Vagina (tissue), 2 donors: ENCODE measurements around the gene FUZ. TPM values are rescaled to one million over a fixed set of nuclear protein-coding genes. Genes with fewer than 3 reads are reported as not detected.

ENCODE experiments used
- DNase-seq, 2 donors: peaks; one replicate each; pipeline ENCODE4 v3.0.0-alpha.2; 2017; ENCODE audit errors: extremely low spot score in 2 of 2
- H3K27ac ChIP-seq: fragments of 200-600 bp; sonication (generic); one replicate; pipeline ENCODE4 v1.5.1; 2019
- H3K27me3 ChIP-seq: fragments of 200-600 bp; sonication (generic); one replicate; pipeline ENCODE4 v1.5.1; 2019
- H3K36me3 ChIP-seq, 2 donors: fragments of 200-600 bp; sonication (generic); one replicate each; pipeline ENCODE4 v1.5.1; 2017 to 2019
- H3K4me1 ChIP-seq: fragments of 200-600 bp; sonication (generic); one replicate; pipeline ENCODE4 v1.5.1; 2019
- H3K4me3 ChIP-seq, 2 donors: fragments of 200-600 bp; sonication (generic); 1 replicate in 1 of 2; 2 replicates in 1 of 2; pipeline ENCODE4 v1.5.1; 2016 to 2019
- H3K9me3 ChIP-seq: fragments of 200-600 bp; sonication (generic); one replicate; pipeline ENCODE4 v1.5.1; 2019
- POLR2A ChIP-seq, 2 donors: fragments of 450-650 bp; IDR thresholded peaks; one replicate each; pipeline ENCODE4 v1.6.1; 2017; ENCODE audit warnings: antibody characterized with exemption in 2 of 2, mild to moderate bottlenecking in 2 of 2, moderate library complexity in 2 of 2
- POLR2AphosphoS5 ChIP-seq, 2 donors: sonication (generic); formaldehyde crosslinking; IDR thresholded peaks; one replicate each; pipeline ENCODE4 v1.9.0; 2017; ENCODE audit warnings: antibody characterized with exemption in 2 of 2, mild to moderate bottlenecking in 2 of 2, low read depth in 1 of 2; ENCODE audit not compliant: insufficient read depth in 1 of 2
- intact Hi-C: fragments of 100-400 bp; cut with DNase I; formaldehyde crosslinking; loops from one replicate; pipeline ENCODE4 v1.15.1; 2023
- total RNA-seq: library from RNA; depleted of rRNA; stranded (reverse); fragments of >200 nt; gene quantifications from one replicate; pipeline ENCODE4 v1.2.3, GENCODE V29; 2016
- TF ChIP-seq, protein P1 (sequence below), 3 experiments: fragments of 450-650 bp in 2 of 3; fragments of 200-600 bp in 1 of 3; sonication (generic) in 1 of 3; IDR thresholded peaks; one replicate each; pipeline ENCODE4 v1.5.1; 2017 to 2019; ENCODE audit warnings: antibody characterized with exemption in 3 of 3, mild to moderate bottlenecking in 2 of 3, moderate library complexity in 2 of 3

Gene FUZ
- total RNA-seq, 1 donor from 2014 or later, result 11.5 TPM

DNA sequence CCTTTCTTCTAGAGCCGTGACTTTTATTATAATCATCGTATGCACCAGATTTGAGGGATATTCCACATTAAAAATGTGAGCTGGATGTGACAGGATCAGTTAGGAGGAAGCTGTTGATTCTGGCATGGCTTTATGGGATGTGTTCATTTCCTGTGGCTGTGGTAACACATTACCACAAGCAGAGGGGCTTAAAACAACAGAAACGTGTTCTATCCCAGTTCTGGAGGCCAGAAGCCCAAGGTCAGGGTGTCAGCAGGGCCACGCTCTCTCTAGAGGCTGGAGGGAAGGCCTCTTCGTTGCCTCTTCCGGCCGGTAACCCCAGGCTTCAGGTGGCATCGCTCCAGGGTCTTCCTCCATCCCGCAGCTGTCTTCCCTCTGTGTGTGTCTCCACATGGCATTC lies 19.5 kb upstream of the FUZ start:
- H3K4me1 ChIP-seq, result no peaks in the 10 kb centered on the region
- no peaks in the 10 kb centered on the region for H3K27me3 ChIP-seq
- TF ChIP-seq POLR2AphosphoS5 (IDR thresholded peaks at IDR 0.05; ENCODE audit: insufficient read depth in 1 of 2, low read depth in 1 of 2) (no peak), POLR2A (IDR thresholded peaks at IDR 0.05) (no peak)
- TF ChIP-seq, protein P1, sequence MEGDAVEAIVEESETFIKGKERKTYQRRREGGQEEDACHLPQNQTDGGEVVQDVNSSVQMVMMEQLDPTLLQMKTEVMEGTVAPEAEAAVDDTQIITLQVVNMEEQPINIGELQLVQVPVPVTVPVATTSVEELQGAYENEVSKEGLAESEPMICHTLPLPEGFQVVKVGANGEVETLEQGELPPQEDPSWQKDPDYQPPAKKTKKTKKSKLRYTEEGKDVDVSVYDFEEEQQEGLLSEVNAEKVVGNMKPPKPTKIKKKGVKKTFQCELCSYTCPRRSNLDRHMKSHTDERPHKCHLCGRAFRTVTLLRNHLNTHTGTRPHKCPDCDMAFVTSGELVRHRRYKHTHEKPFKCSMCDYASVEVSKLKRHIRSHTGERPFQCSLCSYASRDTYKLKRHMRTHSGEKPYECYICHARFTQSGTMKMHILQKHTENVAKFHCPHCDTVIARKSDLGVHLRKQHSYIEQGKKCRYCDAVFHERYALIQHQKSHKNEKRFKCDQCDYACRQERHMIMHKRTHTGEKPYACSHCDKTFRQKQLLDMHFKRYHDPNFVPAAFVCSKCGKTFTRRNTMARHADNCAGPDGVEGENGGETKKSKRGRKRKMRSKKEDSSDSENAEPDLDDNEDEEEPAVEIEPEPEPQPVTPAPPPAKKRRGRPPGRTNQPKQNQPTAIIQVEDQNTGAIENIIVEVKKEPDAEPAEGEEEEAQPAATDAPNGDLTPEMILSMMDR (IDR thresholded peaks at IDR 0.05), result no peak
- H3K36me3 ChIP-seq, result peaks cover 3 to 76% of the 10 kb centered on the region in 2 donors
- intact Hi-C loops, result no loop called here
- DNase-seq, result no peak
- H3K9me3 ChIP-seq, result no peaks in the 10 kb centered on the region
- H3K27ac ChIP-seq, result no peak overlapping the region
- H3K4me3 ChIP-seq, result no peak overlapping the region

DNA sequence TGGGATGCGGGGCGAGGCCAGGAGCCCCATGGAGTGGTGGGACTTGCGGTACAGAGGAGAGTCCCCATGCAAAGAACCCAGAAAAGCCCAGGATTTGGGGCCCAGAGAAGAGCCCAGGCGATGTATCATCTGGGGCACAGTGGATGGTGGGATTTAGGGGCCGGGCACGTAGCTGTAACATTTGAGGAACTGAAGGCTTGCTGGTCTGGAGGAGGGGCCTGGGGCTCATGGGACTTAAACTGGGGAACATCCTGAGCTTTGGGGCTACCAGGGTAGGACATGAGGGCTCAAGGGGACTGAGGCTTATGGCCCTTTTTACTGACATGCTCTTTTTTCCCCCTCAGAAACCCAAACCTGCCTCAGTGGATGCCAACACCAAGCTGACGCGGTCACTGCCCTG lies 18.5 kb upstream of the FUZ start:
- Histone ChIP-seq H3K4me1 (no peaks in the 10 kb centered on the region), H3K9me3 (no peaks in the 10 kb centered on the region), H3K36me3 (peaks cover 3 to 66% of the 10 kb centered on the region in 2 donors), H3K27me3 (no peaks in the 10 kb centered on the region), H3K27ac (no peak overlapping the region), H3K4me3 (no peak overlapping the region)
- TF ChIP-seq POLR2AphosphoS5 (IDR thresholded peaks at IDR 0.05; ENCODE audit: insufficient read depth in 1 of 2, low read depth in 1 of 2), result no peak
- no peak for TF ChIP-seq POLR2A (IDR thresholded peaks at IDR 0.05)
- TF ChIP-seq, protein P1 (IDR thresholded peaks at IDR 0.05), result no peak
- no peak for DNase-seq
- intact Hi-C loops, result no loop called here

DNA sequence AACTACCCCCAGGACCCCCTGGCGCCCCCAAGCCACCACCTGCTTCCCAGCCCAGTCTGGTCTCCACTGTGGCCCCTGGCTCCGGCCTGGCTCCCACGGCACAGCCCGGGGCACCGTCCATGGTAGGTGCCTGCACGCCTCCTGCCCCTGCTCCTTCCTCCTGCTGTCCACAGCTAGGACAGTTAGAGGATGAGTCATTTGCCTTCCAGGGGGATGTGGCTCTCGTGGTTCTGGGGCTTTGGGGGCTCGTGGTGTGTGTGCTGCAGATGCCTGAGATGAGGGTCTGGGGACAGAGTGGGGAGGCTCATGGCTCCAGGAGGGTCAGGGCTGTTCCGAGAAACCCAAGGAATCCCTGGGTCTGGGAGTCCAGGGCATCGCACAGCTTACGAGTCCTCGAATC lies 17.7 kb upstream of the FUZ start:
- peaks cover 3 to 58% of the 10 kb centered on the region in 2 donors for H3K36me3 ChIP-seq
- intact Hi-C loops, result no loop called here
- no peak overlapping the region for H3K4me3 ChIP-seq
- H3K27me3 ChIP-seq, result no peaks in the 10 kb centered on the region
- TF ChIP-seq POLR2A (IDR thresholded peaks at IDR 0.05) (no peak), POLR2AphosphoS5 (IDR thresholded peaks at IDR 0.05; ENCODE audit: insufficient read depth in 1 of 2, low read depth in 1 of 2) (no peak)
- TF ChIP-seq, protein P1 (IDR thresholded peaks at IDR 0.05), result no peak
- DNase-seq, result no peak
- no peak overlapping the region for H3K27ac ChIP-seq
- H3K9me3 ChIP-seq, result no peaks in the 10 kb centered on the region
- no peaks in the 10 kb centered on the region for H3K4me1 ChIP-seq

DNA sequence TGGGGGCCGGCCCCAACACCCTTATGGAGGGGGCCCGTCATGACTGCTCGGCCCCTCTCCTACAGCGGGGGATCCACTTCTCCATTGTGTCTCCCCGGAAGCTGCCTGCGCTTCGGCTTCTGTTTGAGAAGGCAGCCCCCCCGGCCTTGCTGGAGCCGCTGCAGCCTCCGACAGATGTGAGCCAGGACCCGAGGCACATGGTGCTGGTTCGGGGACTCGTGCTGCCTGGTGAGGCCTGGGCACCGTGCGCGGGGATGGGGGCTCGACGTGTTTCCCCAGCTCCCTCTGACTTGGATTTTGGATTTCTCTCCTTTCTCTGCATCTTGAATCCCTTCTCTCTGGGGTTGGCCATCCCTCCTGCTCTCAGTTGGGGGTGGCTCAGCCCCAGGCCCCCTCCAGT lies 16.6 kb upstream of the FUZ start:
- Histone ChIP-seq H3K36me3 (peaks cover 3 to 48% of the 10 kb centered on the region in 2 donors), H3K9me3 (no peaks in the 10 kb centered on the region), H3K4me3 (no peak overlapping the region), H3K27me3 (no peaks in the 10 kb centered on the region), H3K27ac (no peak overlapping the region), H3K4me1 (no peaks in the 10 kb centered on the region)
- no peak for DNase-seq
- intact Hi-C loops, result no loop called here
- TF ChIP-seq POLR2AphosphoS5 (IDR thresholded peaks at IDR 0.05; ENCODE audit: insufficient read depth in 1 of 2, low read depth in 1 of 2), result no peak
- TF ChIP-seq, protein P1 (IDR thresholded peaks at IDR 0.05), result no peak
- no peak for TF ChIP-seq POLR2A (IDR thresholded peaks at IDR 0.05)

DNA sequence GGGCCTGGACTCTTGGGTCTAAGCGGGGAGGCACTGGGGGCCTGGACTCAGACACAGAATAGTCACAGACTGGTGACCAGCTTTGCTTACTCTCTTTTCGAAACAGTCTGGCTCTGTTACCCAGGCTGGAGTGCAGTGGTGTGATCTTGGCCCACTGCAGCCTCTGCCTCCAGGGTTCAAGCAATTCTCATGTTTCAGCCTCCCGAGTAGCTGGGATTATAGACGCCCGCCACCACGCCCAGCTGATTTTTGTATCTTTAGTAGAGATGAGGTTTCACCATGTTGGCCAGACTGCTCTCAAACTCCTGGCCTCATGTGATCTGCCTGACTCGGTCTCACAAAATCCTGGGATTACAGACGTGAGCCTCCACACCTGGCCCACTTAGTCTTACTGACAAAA lies 16.1 kb upstream of the FUZ start:
- H3K4me3 ChIP-seq, result no peak overlapping the region
- peaks cover 3 to 42% of the 10 kb centered on the region in 2 donors for H3K36me3 ChIP-seq
- intact Hi-C loops, result no loop called here
- DNase-seq, result no peak
- H3K27me3 ChIP-seq, result no peaks in the 10 kb centered on the region
- H3K27ac ChIP-seq, result no peak overlapping the region
- no peak for TF ChIP-seq POLR2AphosphoS5 (IDR thresholded peaks at IDR 0.05; ENCODE audit: insufficient read depth in 1 of 2, low read depth in 1 of 2)
- no peak for TF ChIP-seq POLR2A (IDR thresholded peaks at IDR 0.05)
- TF ChIP-seq, protein P1 (IDR thresholded peaks at IDR 0.05), result no peak
- no peaks in the 10 kb centered on the region for H3K4me1 ChIP-seq
- no peaks in the 10 kb centered on the region for H3K9me3 ChIP-seq
